ENCODE results near the gene HAVCR1.

GRCh38 chr5:157068785-157069184 is 9.9 kb upstream of the HAVCR1 start:
- no peak for TF ChIP-seq EZH2 (IDR thresholded peaks at IDR 0.05; ENCODE audit: borderline replicate concordance, insufficient read depth, low read depth, low read length, poor library complexity, severe bottlenecking)
- TF ChIP-seq CTCF (IDR thresholded peaks at IDR 0.05) = no peak
